NOMO-1 treated with DMSO at 0.1 percent for 48 hours (cell line): ENCODE measurements around the gene METTL2B.
"Not testable (repeated sequence)": the region's sequence is repeated elsewhere in the genome, so short reads cannot be mapped to it uniquely, and the experiment has no call there.

Experiments used
- DNase-seq: peaks from one replicate; lab custom pipeline; 2025; ENCODE audit not compliant: unreplicated experiment; lab: John Stamatoyannopoulos, UW

The METTL2B gene

DNA sequence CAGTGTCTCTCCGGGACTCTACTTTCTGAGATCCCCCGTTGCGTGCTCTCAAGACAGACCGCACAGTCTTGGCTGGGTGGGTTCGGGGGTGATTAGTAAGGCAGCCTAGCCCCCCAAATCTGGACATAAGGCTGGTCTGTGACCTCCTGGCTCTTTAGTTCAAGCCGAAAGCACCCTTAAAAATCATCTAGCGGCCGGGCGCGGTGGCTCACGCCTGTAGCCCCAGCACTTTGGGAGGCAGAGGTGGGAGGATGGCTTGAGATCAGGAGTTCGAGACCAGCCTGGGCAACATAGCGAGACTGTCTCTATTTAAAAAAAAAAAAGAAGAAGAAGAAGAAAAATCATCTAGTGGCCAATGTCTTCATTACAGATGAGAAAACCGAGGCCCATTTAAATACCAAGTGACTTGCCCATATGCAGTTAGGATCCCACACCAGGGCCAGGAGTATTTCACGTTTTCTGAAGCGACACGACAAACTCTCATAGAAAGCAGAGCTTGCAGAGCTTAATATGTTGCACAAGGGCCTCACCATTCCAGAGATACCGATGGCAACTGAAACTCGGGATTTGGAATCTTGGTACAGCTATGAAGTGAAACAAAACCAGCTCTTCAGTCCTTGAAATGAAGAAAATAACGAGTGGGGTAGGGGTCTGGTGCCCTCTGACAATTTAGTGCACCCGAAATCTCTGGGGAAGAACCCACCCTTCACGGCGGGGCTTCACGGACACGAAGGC lies 21.6 kb upstream of the METTL2B start:
- DNase-seq: no peak

DNA sequence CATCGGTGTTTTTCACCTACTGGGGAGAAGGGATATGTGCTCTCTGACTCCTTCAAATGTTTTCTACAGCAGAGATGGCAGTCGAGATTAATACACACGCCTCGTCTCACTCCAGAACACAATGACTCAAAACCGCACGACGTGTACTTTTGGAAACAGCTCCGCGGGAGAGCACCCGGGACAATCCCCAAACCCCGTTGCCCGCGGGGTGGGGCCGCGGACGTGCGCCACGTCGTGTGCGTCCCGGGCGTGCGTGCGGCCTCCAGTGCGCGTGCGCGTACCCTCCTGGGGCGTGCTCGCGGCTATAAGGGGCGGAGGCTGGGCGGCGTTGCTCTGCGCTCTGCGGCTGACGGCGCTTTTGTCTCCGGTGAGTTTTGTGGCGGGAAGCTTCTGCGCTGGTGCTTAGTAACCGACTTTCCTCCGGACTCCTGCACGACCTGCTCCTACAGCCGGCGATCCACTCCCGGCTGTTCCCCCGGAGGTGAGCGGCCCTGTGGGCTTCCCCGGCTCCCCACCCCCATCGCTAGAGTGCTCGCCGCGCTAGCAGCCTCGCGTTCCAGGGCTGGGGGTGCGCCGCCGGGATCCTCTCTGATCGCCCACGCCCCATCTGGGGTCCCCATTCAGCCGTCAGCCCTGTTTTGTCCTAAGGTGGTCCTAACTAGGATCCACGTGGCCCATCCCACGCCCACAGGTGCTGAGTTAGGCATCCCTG lies 20.8 kb upstream of the METTL2B start, which contains the start of gene HILPDA:
Gene HILPDA (plus strand): TSS at position 336 of the 712 bp plus-strand sequence. CDS start 1,391 bp downstream, outside the sequence.
- DNase-seq: peak; percentile 62

DNA sequence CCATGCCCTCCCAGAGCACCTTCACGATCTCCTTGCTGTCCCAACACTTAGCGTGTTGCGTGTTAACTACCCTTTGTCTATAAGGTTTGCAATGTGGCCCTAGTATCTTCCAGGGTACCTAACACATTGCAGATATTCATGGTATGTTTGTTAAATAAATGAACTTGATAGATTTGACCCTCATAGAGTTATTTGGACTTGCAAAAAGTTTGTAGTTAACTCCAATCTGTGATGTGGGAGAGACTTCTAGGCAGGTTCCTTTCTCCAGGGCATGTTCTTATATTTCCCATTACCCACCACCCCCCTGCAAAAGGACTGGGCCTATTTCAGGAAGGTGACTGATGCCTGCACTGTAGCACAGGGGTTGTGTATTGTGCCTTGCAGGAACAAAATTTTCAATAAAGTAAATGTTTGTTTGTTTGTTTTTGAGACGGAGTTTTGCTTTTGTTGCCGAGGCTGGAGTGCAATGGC lies 20.3 kb upstream of the METTL2B start:
- no peak for DNase-seq

DNA sequence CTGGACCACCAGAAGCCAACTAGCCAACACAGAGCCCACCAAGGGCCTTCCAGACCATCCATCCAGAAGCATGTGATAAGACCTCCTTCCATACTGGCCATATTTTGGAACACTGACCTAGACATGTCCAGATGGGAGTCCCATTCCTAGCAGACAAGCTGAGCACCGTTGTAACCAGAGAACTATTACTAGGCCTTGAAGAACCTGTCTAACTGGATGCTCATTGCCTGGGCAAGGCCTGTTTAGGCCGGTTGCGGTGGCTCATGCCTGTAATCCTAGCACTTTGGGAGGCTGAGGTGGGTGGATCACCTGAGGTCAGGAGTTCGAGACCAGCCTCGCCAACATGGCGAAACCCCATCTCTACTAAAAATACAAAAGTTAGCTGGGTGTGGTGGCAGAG lies 19.2 kb upstream of the METTL2B start:
- DNase-seq: not testable (repeated sequence)

DNA sequence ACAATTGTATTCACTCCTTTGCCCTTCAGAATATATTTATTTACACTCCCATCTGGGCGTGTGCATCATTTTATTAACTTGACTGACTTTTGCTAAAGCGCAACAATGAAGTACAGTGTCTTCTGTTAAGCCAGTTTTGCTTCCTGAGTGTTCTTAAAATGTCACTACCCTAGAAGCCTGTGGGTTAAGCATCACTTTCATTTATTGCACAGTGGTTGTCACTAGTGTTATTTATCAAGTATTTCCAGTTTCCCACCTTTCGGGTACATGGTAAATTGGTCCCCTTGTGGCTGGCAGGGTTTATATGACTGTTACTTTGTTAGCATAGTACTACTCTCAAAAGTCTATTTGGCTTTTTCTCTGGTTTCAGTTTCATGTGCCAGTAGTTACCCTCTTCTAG lies 17.6 kb upstream of the METTL2B start:
- DNase-seq: no peak

DNA sequence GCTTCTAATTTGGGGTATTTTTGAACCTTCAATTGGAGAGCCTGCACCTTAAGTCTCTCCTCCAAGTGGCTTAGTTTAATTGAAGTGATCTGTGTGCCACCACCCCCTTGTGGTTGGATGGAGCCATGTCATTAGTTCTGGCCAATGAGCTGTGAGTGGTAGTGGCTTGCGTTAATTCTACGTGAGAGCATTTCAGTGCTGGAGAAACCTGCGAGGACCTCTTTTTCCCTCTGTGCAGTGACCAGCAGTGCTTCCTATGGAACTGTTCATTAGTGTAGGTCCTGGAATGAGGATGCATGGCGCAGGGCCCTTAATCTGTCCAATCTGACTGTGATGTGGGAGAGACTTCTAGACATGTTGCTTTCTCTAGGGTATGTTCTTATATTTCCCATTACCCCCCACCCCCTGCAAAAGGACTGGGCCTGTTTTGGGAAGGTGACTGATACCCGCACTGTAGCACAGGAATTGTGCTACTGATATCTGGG lies 17.1 kb upstream of the METTL2B start:
- DNase-seq: peak; percentile 39

DNA sequence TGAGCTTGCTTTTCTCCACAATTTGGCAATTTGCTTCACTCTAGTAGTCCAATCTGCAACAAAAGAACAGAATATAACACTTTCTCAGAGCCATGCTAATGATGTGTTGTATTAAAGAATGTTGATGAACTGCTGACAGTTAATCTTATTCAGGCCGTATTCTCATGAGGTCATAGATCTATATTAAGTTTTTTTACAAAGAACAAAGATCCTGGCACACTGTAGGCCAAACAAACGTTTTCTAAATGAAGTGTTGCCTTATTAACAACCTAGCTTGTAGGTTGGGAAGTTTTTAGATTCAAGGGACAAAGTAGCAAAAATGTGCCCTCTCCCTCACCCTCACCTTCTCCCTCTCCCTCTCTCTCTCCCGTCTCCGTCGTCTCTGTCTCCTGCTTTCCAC lies 14.1 kb upstream of the METTL2B start:
- no peak for DNase-seq

DNA sequence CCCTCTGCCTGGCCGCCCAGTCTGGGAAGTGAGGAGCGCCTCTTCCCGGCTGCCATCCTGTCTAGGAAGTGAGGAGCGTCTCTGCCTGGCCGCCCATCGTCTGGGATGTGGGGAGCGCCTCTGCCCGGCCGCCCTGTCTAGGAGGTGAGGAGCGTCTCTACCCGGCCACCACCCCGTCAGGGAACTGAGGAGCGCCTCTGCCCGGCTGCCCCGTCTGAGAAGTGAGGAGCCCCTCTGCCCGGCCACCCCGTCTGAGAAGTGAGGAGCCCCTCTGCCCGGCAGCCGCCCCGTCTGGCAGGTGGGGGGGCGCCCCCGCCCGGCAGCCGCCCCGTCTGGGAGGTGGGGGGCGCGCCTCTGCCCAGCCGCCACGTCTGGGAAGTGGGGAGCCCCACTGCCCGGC lies 13.2 kb upstream of the METTL2B start:
- not testable (repeated sequence) for DNase-seq

DNA sequence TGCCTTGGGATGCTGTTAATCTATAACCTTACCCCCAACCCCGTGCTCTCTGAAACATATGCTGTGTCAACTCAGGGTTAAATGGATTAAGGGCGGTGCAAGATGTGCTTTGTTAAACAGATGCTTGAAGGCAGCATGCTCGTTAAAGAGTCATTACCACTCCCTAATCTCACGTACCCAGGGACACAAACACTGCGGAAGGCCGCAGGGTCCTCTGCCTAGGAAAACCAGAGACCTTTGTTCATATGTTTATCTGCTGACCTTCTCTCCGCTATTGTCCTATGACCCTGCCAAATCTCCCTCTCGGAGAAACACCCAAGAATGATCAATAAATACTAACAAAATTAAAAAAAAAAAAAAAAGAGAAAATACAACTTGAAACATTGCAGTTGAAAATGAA lies 12.6 kb upstream of the METTL2B start:
- not testable (repeated sequence) for DNase-seq

DNA sequence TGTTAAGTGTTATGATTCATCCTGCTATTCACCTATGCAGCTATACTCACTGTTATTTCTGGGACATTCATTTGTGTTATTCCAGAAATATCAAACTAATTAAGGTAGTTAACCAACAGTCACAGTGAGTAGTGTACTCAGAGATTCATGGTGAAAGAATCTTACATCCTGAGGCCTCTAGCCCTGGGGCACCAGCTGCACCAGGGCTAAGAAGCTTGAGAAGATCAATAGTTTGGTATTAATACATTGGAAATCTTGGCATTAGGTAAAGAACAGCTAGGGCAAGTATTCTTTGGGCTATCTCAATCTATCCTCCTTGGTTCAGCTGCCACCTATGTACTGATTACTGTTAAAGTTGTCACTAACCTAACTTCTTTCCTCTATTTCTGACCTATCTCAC lies 9.7 kb upstream of the METTL2B start:
- DNase-seq: not testable (repeated sequence)

DNA sequence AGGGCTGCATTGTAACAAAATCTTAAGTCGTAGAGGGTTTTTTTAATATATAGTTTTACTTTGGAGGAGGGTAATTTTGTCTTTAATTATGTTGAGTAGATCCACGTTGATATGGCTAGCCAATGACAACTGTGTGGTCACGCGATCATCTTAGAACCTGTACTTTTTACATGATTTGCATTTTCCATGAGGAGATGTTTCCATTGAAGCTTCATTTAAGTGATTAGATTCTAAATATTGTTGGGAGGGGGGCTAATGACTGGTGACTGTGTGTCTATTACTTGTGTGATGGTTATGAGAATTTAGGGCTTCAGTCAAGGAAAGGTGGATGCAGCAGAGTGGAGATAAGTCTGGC lies 765 bp downstream of the METTL2B start:
- not testable (repeated sequence) for DNase-seq

DNA sequence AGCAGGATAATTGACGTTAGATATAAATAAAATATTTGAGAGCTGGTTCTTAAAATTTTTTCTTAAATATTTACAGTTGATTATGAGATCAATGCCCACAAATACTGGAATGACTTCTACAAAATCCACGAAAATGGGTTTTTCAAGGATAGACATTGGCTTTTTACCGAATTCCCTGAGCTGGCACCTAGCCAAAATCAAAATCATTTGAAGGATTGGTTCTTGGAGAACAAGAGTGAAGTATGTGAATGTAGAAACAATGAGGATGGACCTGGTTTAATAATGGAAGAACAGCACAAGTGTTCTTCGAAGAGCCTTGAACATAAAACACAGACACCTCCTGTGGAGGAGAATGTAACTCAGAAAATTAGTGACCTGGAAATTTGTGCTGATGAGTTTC lies 2.5 kb downstream of the METTL2B start:
- DNase-seq: not testable (repeated sequence)

DNA sequence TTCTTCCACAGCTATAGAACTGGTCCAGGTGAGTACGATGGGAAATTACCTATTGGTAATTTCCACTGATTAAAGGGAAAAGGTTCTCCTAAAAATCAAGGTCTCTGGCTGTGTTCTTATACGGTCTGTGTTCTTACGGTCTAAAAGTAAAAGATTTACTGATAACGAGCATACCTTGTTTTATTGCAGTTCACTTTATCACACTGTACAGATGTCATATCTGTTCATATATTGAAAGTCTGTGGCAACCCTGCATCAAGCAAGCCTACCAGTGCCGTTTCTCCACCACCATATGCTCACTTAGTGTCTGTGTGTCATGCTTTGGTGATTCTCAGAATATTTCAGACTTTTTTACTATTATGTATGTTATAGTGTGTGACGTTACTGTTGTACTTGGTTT lies 11.6 kb downstream of the METTL2B start:
- not testable (repeated sequence) for DNase-seq

DNA sequence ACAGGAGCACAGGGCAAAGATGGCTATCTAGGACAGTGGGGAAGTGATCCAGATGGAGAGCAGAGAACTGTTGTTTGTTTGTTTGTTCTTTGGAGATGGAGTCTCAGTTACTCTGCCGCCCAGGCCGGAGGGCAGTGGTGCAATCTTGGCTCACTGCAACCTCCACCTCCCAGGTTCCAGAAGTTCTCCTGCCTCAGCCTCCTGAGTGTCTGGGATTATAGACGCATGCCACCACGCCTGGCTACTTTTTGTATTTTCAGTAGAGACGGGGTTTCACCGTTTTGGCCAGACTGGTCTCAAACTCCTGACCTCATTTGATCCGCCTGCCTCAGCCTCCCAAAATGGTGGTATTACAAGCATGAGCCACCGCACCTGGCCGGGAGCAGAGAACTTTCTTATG lies 20.9 kb downstream of the METTL2B start:
- no peak for DNase-seq

DNA sequence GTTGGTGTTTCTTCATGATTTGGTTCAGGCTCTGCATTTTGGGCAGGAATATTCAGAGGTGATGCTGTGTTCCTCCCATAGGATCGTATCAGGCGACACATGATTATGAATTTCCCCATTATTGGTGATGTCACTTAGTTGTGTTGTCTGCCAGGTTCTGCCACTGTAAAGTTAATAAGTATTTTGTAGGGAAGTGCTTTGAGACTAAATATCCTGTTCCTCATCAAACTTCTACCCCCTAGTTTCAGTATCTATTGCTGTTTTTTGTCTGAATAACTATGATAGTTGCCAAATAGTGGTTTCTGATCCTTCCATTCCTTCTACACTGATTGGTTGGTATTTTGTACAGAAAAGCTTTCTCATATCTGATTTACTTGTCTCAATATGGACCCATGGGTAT lies 28.9 kb downstream of the METTL2B start:
- DNase-seq: peak; percentile 0

DNA sequence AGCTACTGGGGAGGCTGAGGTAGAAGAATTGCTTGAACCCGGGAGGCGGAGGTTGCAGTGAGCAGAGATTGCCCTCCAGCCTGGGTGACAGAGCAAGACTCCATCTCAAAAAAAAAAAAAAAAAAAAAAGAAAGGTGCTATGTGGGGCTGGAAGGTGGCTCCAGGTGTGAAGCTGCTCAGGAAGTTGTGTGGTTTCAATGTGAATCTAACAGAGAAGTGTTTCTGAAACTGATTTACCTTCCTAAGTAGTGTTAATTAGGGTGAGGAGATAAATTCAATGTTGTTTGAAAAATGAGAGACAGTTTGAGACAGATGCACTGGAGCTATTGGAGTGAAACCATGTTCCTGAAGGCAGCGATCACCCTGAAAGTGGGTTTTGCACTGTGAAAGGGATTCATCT lies 30.3 kb downstream of the METTL2B start:
- DNase-seq: not testable (repeated sequence)

DNA sequence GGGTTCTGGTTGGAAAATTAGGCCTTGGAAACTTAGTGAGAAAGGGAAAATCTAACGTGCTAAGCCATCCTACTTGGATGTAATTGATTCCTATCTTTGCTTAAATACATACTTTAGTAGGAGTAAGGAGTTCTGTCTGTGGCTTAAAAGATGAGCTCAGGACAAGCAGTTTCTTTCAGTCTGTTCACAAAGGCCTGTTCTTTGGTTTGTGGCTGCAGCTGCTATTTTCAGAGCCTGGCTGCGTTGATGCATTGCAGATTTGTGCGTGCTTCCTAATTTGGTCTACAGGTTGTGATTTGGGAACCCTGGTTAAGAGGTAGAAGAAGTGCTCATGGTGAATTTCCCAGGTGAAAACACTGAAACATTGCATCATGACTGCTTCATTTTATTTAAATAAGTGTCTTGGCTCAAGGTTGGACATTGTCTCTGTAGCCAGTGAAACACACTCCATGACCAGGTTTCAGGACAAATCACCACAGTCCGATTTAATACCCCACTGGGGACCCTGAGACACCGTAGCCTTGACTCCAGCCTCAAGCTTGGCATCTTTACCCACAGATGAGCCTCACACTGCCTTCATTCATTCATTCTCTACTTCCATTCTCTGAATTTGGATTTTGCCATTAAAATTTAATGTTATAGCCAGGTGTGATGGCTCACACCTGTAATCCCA lies 30.9 kb downstream of the METTL2B start:
- DNase-seq: not testable (repeated sequence)

DNA sequence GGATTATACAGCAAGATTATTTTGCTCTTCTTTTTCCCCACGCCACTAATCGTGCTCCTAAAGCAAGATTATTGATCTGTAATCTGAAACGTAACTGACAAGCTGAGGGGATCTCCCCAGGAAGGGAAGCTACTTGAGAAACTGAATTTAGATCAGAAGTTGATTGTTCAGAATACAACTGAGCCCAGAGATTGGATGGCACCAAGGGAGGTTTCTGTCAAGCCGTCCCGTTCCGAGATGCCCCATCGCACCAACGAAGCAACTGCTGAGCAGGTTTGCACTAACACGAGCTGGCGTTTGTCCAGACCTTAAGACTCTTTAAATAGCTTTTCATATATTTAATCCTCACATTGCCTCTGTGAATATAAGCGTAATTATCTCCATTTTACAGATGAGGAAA lies 35.1 kb downstream of the METTL2B start:
- peak; percentile 13 for DNase-seq

DNA sequence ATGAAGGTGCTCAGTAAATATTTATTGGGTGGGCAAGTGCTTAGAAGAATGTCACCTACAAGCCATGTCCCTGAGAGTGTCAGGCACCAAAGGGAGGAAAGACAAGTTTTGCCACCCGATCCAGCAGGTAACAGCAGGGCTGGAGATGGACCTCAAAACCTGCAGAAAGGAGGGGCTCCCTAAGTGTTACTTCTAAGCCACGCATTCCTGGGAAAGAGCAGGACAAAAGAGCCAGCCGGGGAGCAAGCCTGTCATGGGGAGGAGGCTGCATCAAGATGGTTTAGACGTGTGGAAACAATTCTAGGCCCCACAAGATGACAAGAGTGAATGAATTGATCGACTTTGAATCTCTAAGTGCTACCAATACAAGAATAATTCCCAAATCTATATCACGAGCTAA lies 38.7 kb downstream of the METTL2B start:
- not testable (repeated sequence) for DNase-seq

DNA sequence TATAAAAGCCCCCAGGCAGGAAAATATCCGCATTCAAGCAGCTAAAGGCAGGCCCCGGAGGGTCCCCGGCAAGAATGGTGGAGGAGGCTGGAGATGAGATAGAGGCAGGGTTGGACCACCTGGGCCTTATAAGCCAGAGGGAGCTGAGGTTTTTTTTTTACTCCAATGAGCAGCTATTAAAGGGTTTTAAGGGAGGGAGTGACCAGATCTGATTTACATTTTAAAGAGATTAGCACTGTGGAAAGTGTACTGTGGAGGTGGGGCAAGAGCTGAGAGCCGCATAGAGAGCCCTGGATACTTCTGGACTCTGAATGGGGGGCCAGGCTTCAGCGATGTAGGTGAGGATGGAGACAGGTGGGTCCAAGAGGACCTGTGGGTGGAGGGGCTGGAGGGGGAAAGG lies 40.5 kb downstream of the METTL2B start:
- not testable (repeated sequence) for DNase-seq

DNA sequence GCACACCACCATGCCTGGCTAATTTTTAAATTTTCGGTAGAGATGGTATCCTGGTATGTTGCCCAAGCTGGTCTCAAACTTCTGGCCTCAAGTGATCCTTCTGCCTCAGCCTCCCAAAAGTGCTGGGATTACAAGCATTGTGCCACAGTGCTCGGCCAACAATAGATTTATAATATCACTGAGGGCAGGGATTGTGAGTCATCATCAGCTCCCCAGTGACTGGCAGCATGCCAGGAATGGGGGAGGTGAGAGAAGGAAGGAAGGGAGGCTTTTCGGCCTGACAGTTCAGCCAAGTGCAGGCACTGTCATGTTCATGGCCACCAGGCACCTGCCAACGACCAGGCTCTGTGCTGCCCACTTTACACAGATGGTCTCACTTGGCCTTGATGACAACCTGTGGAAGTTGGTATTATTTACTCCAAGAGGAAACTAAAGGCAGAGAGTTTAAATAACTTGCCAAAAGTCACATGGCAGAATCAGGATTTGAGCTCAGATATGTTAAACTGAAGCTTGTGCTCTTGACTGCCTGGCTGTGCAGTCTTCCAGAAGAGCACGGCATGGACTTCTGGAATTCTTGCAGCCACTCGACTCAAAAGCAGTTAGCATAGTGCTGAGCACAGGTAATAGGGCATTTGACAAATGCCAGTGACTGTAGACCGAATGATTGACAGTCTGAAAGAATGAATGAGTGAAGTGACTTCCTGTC lies 46.8 kb downstream of the METTL2B start:
- DNase-seq: peak; percentile 52
